Neural cell (in vitro differentiated cells): ENCODE results near the gene CIDEA.

Experiments
- CTCF ChIP-seq: fragments of 450-650 bp; IDR thresholded peaks from 2 replicates; pipeline ENCODE4 v1.5.1; 2014; ENCODE audit warnings: antibody characterized with exemption, mild to moderate bottlenecking, moderate library complexity; ENCODE audit not compliant: poor library complexity, severe bottlenecking
- EZH2 ChIP-seq: fragments of 200-600, 300-800 bp; shearing (Covaris generic), sonication (generic); IDR thresholded peaks from 2 replicates; pipeline ENCODE4 v1.6.1; 2014; ENCODE audit warnings: antibody characterized with exemption, low read length, borderline replicate concordance, mild to moderate bottlenecking; ENCODE audit not compliant: insufficient read depth, poor library complexity, severe bottlenecking
- MXI1 ChIP-seq: fragments of 450-650 bp; conservative IDR thresholded peaks from 2 replicates; pipeline ENCODE4 v1.6.1; 2014; ENCODE audit warnings: antibody characterized with exemption, mild to moderate bottlenecking; ENCODE audit not compliant: poor library complexity, severe bottlenecking
- SMC3 ChIP-seq: fragments of 450-650 bp; conservative IDR thresholded peaks from 2 replicates; pipeline ENCODE4 v1.6.1; 2014; ENCODE audit warnings: antibody characterized with exemption, mild to moderate bottlenecking, moderate library complexity; ENCODE audit not compliant: poor library complexity
- TF ChIP-seq, protein P1 (sequence below): IDR thresholded peaks from 2 replicates; pipeline ENCODE4 v1.6.1; 2012; ENCODE audit warnings: borderline replicate concordance

DNA sequence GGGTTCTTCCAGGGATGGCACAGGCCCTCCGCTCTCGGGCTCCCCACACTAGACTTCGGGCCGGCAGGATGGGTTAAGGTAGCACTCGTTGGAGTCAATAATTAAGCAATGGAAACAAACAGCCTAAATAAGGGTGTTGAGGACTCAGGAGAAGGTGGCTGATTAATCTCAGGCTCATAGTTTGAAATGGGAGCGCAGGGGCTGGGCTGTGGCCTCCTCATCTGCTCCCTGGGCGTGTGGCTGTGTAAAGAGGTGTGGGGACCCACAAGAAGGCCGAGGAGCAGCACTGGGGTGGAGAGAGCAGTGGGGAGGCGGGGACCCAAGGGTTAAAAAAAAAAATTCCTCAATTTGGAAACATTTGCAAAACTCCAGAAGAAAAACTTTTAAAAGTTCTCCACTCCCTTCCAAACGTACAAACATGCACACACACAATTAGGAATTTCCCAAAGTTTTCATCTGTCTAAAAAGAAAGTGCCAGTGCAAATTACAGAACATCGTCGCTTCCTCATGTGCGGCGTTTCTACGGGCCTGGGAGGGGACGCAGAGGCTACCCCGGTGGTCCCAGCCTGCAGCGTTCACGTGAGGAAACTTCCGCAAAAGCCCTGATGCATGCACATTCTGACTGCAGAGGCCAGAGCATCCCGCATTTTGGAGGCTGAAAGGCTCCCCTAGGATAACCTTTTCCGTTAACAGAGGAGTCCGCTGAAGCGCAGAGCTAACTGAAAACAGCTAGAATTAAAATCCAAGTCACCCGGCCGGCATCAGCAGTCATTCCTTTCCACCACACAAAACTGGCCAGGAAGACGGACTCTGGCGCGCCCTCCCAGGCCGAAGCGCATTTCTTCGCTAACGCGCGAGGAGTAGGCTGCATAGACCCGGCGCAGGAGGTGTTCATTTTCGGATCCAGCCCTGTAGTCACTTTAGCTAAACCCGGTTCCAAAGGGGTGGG lies 52.9 kb downstream of the CIDEA start:
- TF ChIP-seq MXI1 (no peak), EZH2 (peak; percentile 53), SMC3 (no peak), CTCF (no peak)
- TF ChIP-seq, protein P1, sequence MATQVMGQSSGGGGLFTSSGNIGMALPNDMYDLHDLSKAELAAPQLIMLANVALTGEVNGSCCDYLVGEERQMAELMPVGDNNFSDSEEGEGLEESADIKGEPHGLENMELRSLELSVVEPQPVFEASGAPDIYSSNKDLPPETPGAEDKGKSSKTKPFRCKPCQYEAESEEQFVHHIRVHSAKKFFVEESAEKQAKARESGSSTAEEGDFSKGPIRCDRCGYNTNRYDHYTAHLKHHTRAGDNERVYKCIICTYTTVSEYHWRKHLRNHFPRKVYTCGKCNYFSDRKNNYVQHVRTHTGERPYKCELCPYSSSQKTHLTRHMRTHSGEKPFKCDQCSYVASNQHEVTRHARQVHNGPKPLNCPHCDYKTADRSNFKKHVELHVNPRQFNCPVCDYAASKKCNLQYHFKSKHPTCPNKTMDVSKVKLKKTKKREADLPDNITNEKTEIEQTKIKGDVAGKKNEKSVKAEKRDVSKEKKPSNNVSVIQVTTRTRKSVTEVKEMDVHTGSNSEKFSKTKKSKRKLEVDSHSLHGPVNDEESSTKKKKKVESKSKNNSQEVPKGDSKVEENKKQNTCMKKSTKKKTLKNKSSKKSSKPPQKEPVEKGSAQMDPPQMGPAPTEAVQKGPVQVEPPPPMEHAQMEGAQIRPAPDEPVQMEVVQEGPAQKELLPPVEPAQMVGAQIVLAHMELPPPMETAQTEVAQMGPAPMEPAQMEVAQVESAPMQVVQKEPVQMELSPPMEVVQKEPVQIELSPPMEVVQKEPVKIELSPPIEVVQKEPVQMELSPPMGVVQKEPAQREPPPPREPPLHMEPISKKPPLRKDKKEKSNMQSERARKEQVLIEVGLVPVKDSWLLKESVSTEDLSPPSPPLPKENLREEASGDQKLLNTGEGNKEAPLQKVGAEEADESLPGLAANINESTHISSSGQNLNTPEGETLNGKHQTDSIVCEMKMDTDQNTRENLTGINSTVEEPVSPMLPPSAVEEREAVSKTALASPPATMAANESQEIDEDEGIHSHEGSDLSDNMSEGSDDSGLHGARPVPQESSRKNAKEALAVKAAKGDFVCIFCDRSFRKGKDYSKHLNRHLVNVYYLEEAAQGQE, result no peak
